Neuronal stem cell (in vitro differentiated cells): Measurements from ENCODE around the gene STRADA.

Experiments
- DNase-seq: peaks from one replicate; pipeline ENCODE4 v3.0.0-alpha.2; 2013; ENCODE audit warnings: low spot score
- H2AFZ ChIP-seq: one replicate; pipeline ENCODE4 v1.6.1; 2013; ENCODE audit warnings: mild to moderate bottlenecking, low read length, inconsistent platforms
- H2AK5ac ChIP-seq: 2 replicates; pipeline ENCODE4 v1.6.1; 2013; ENCODE audit warnings: low read depth, mild to moderate bottlenecking, inconsistent platforms, low read length, moderate library complexity, mixed read lengths
- H2BK120ac ChIP-seq: 2 replicates; pipeline ENCODE4 v1.6.1; 2013; ENCODE audit warnings: low read depth, mild to moderate bottlenecking, inconsistent platforms, low read length, moderate library complexity, mixed read lengths
- H2BK12ac ChIP-seq: one replicate; pipeline ENCODE4 v1.6.1; 2013; ENCODE audit warnings: low read length, inconsistent platforms
- H2BK15ac ChIP-seq: 2 replicates; pipeline ENCODE4 v1.6.1; 2013; ENCODE audit warnings: mild to moderate bottlenecking, low read length, inconsistent platforms, mixed read lengths
- H2BK5ac ChIP-seq: one replicate; pipeline ENCODE4 v1.6.1; 2013; ENCODE audit warnings: inconsistent platforms, mild to moderate bottlenecking, low read length, moderate library complexity
- H3K14ac ChIP-seq: one replicate; pipeline ENCODE4 v1.6.1; 2013; ENCODE audit warnings: low read length, inconsistent platforms
- H3K18ac ChIP-seq: 2 replicates; pipeline ENCODE4 v1.6.1; 2013; ENCODE audit warnings: low read length, inconsistent platforms
- H3K23ac ChIP-seq: 2 replicates; pipeline ENCODE4 v1.6.1; 2013; ENCODE audit warnings: low read depth, mild to moderate bottlenecking, mixed read lengths, low read length, inconsistent platforms; ENCODE audit not compliant: poor library complexity
- H3K27ac ChIP-seq: replicated peaks from 3 replicates; pipeline ENCODE4 v1.5.1; 2013; ENCODE audit warnings: low read length, inconsistent platforms
- H3K27me3 ChIP-seq, 3 experiments: 2 replicates each; pipeline ENCODE4 v1.6.1; 2013; ENCODE audit warnings: low read length in 3 of 3, mild to moderate bottlenecking in 2 of 3, inconsistent platforms in 1 of 3, low read depth in 1 of 3, mixed read lengths in 1 of 3, moderate library complexity in 1 of 3; ENCODE audit not compliant: control insufficient read depth in 3 of 3, insufficient read depth in 3 of 3
- H3K36me3 ChIP-seq, 2 donors: replicated peaks in 1 of 2; 2 replicates each; pipeline ENCODE4 v1.6.1; 2013; ENCODE audit warnings: low read length in 2 of 2; ENCODE audit not compliant: control insufficient read depth in 2 of 2, insufficient read depth in 2 of 2
- H3K4ac ChIP-seq: 2 replicates; pipeline ENCODE4 v1.6.1; 2013; ENCODE audit warnings: inconsistent platforms, mild to moderate bottlenecking, low read length, moderate library complexity
- H3K4me1 ChIP-seq, 2 donors: 1 replicate in 1 of 2; 2 replicates in 1 of 2; pipeline ENCODE4 v1.6.1; 2013; ENCODE audit warnings: low read length in 2 of 2, low read depth in 1 of 2; ENCODE audit not compliant: control insufficient read depth in 2 of 2, insufficient read depth in 1 of 2
- H3K4me2 ChIP-seq: one replicate; pipeline ENCODE4 v1.6.1; 2013; ENCODE audit warnings: mild to moderate bottlenecking, low read length, inconsistent platforms; ENCODE audit not compliant: insufficient read depth, poor library complexity, severe bottlenecking
- H3K4me3 ChIP-seq, 2 donors: 2 replicates each; pipeline ENCODE4 v1.5.1; 2013; ENCODE audit warnings: low read length in 2 of 2, mild to moderate bottlenecking in 2 of 2, inconsistent platforms in 1 of 2, moderate library complexity in 1 of 2
- H3K79me1 ChIP-seq: one replicate; pipeline ENCODE4 v1.6.1; 2013; ENCODE audit warnings: low read depth, mild to moderate bottlenecking, inconsistent platforms, low read length, moderate library complexity
- H3K9ac ChIP-seq: one replicate; pipeline ENCODE4 v1.6.1; 2013; ENCODE audit warnings: mild to moderate bottlenecking, low read depth, low read length, inconsistent platforms; ENCODE audit not compliant: poor library complexity
- H3K9me3 ChIP-seq, 2 donors: replicated peaks in 1 of 2; 2 replicates each; pipeline versions ENCODE3 to v1.6.1; 2013; ENCODE audit warnings: low read length in 2 of 2, mild to moderate bottlenecking in 2 of 2, inconsistent platforms in 1 of 2, low read depth in 1 of 2, mixed read lengths in 1 of 2, moderate library complexity in 1 of 2; ENCODE audit not compliant: control insufficient read depth in 2 of 2, insufficient read depth in 1 of 2
- H4K8ac ChIP-seq: one replicate; pipeline ENCODE4 v1.6.1; 2013; ENCODE audit warnings: low read depth, mild to moderate bottlenecking, inconsistent platforms, low read length, moderate library complexity
- H4K91ac ChIP-seq: one replicate; pipeline ENCODE4 v1.6.1; 2013; ENCODE audit warnings: low read length, low read depth, mild to moderate bottlenecking, inconsistent platforms; ENCODE audit not compliant: poor library complexity
- WGBS, 2 donors: extraction: QIAGEN DNeasy Blood & Tissue Kit; methylation state at CpG; one replicate each; pipeline ENCODE4 v1.1.7; 2013; ENCODE audit warnings: missing lambda C conversion rate in 2 of 2, mixed read lengths in 1 of 2; ENCODE audit not compliant: insufficient read length in 2 of 2, insufficient replicate concordance in 1 of 2; ENCODE audit errors: extremely low coverage in 2 of 2; 5-methylcytosine and 5-hydroxymethylcytosine counted together

STRADA gene

GRCh38 chr17:63775420-63775819 lies 33.8 kb upstream of the STRADA start:
- no peak for DNase-seq
- no peak overlapping the region for H3K23ac ChIP-seq
- H4K91ac ChIP-seq, result no peak overlapping the region
- WGBS, 2 donors, result no CpG with 5 or more reads among the region's 8 CpGs
- no peak overlapping the region for H3K18ac ChIP-seq
- no peak overlapping the region for H2AK5ac ChIP-seq
- H3K27me3 ChIP-seq, result no peaks in the 10 kb centered on the region
- H3K4me1 ChIP-seq, result peaks cover 3 to 6% of the 10 kb centered on the region in 2 donors
- no peak overlapping the region for H3K14ac ChIP-seq
- no peak overlapping the region for H2BK15ac ChIP-seq
- H3K9me3 ChIP-seq, result no peaks in the 10 kb centered on the region
- H2BK120ac ChIP-seq, result no peak overlapping the region
- H2BK5ac ChIP-seq, result no peak overlapping the region
- H3K4me3 ChIP-seq, result peak overlapping the region; percentile 84 to 99
- no peak overlapping the region for H3K27ac ChIP-seq
- H4K8ac ChIP-seq, result no peak overlapping the region
- no peak overlapping the region for H3K4ac ChIP-seq
- H2AFZ ChIP-seq, result no peak overlapping the region
- H3K9ac ChIP-seq, result no peak overlapping the region
- H3K79me1 ChIP-seq, result peaks cover 5% of the 10 kb centered on the region
- H3K36me3 ChIP-seq, result peaks cover 6 to 49% of the 10 kb centered on the region in 2 donors
- H3K4me2 ChIP-seq, result peak overlapping the region; percentile 75
- no peak overlapping the region for H2BK12ac ChIP-seq

- WGBS, 2 donors, result no CpG with 5 or more reads among the region's 4 CpGs
- no peak overlapping the region for H4K8ac ChIP-seq
- H2BK15ac ChIP-seq, result no peak overlapping the region
- peaks cover 6 to 48% of the 10 kb centered on the region in 2 donors for H3K36me3 ChIP-seq
- H3K4me2 ChIP-seq, result peak overlapping the region; percentile 75
- peak overlapping the region; percentile 84 to 99 for H3K4me3 ChIP-seq
- no peak overlapping the region for H2BK12ac ChIP-seq
- H3K4ac ChIP-seq, result no peak overlapping the region
- H2AK5ac ChIP-seq, result no peak overlapping the region
- no peak overlapping the region for H3K27ac ChIP-seq
- H2AFZ ChIP-seq, result no peak overlapping the region
- H3K9me3 ChIP-seq, result no peaks in the 10 kb centered on the region
- no peak overlapping the region for H3K14ac ChIP-seq
- H3K18ac ChIP-seq, result no peak overlapping the region
- H3K79me1 ChIP-seq, result peaks cover 5% of the 10 kb centered on the region
- H4K91ac ChIP-seq, result no peak overlapping the region
- no peak overlapping the region for H2BK120ac ChIP-seq
- H2BK5ac ChIP-seq, result no peak overlapping the region
- peaks cover 3 to 6% of the 10 kb centered on the region in 2 donors for H3K4me1 ChIP-seq
- H3K9ac ChIP-seq, result no peak overlapping the region
- H3K23ac ChIP-seq, result no peak overlapping the region
- H3K27me3 ChIP-seq, result no peaks in the 10 kb centered on the region
- no peak for DNase-seq
Measured at GRCh38 chr17:63774969-63775265, 33.3 kb upstream of the STRADA start.

- no peak within 1 kb of the TSS for H3K4ac ChIP-seq
- H3K27ac ChIP-seq, result peak within 1 kb of the TSS; percentile 94
- peak within 1 kb of the TSS; percentile 92 for H3K23ac ChIP-seq
- peak within 1 kb of the TSS; percentile 85 for H2AFZ ChIP-seq
- H3K4me2 ChIP-seq, result peak within 1 kb of the TSS; percentile 75
- H3K9me3 ChIP-seq, result no peaks in the 10 kb centered on the region
- H3K9ac ChIP-seq, result peak within 1 kb of the TSS; percentile 93
- H4K8ac ChIP-seq, result no peak within 1 kb of the TSS
- peak within 1 kb of the TSS; percentile 62 for H2BK15ac ChIP-seq
- peak within 1 kb of the TSS; percentile 99 for H3K18ac ChIP-seq
- H2AK5ac ChIP-seq, result peak within 1 kb of the TSS; percentile 21
- H3K36me3 ChIP-seq, result peaks cover 6 to 43% of the 10 kb centered on the region in 2 donors
- H2BK5ac ChIP-seq, result peak within 1 kb of the TSS; percentile 73
- H3K4me1 ChIP-seq, result peaks cover 3 to 6% of the 10 kb centered on the region in 2 donors
- H3K14ac ChIP-seq, result peak within 1 kb of the TSS; percentile 86
- no peaks in the 10 kb centered on the region for H3K27me3 ChIP-seq
- H4K91ac ChIP-seq, result peak within 1 kb of the TSS; percentile 65
- no CpG with 5 or more reads among the region's 67 CpGs for WGBS, 2 donors
- no peak for DNase-seq
- no peak within 1 kb of the TSS for H2BK12ac ChIP-seq
- H3K4me3 ChIP-seq, result peak within 1 kb of the TSS; percentile 84 to 99
- H2BK120ac ChIP-seq, result no peak within 1 kb of the TSS
- peaks cover 5% of the 10 kb centered on the region for H3K79me1 ChIP-seq
Measured at GRCh38 chr17:63774141-63774968, 32.8 kb upstream of the STRADA start, which contains the start of gene DDX42. TSS of gene DDX42 (plus strand) at chr17:63774170. CDS start at chr17:63787050, 12,880 bp downstream.

GRCh38 chr17:63773272-63774140 lies 31.9 kb upstream of the STRADA start, which contains the start of gene CCDC47:
TSS of gene CCDC47 (minus strand) at chr17:63773597. CDS start at chr17:63766175, 7,422 bp downstream.
- H3K4me1 ChIP-seq, result peaks cover 3 to 6% of the 10 kb centered on the region in 2 donors
- H2BK5ac ChIP-seq, result peak within 1 kb of the TSS; percentile 73
- H3K4ac ChIP-seq, result no peak within 1 kb of the TSS
- peak within 1 kb of the TSS; percentile 99 for H3K18ac ChIP-seq
- peaks cover 6 to 43% of the 10 kb centered on the region in 2 donors for H3K36me3 ChIP-seq
- H3K9ac ChIP-seq, result peak within 1 kb of the TSS; percentile 93
- peak within 1 kb of the TSS; percentile 86 for H3K14ac ChIP-seq
- H2BK120ac ChIP-seq, result no peak within 1 kb of the TSS
- peak within 1 kb of the TSS; percentile 62 for H2BK15ac ChIP-seq
- H3K4me2 ChIP-seq, result peak within 1 kb of the TSS; percentile 75
- peak within 1 kb of the TSS; percentile 85 for H2AFZ ChIP-seq
- DNase-seq, result peak; percentile 99
- H3K23ac ChIP-seq, result peak within 1 kb of the TSS; percentile 92
- H2AK5ac ChIP-seq, result peak within 1 kb of the TSS; percentile 21
- H2BK12ac ChIP-seq, result no peak within 1 kb of the TSS
- no peaks in the 10 kb centered on the region for H3K27me3 ChIP-seq
- no CpG with 5 or more reads among the region's 74 CpGs for WGBS, 2 donors
- no peaks in the 10 kb centered on the region for H3K9me3 ChIP-seq
- H3K4me3 ChIP-seq, result peak within 1 kb of the TSS; percentile 84 to 99
- peak within 1 kb of the TSS; percentile 65 for H4K91ac ChIP-seq
- no peak within 1 kb of the TSS for H4K8ac ChIP-seq
- H3K79me1 ChIP-seq, result peaks cover 5% of the 10 kb centered on the region
- H3K27ac ChIP-seq, result peak within 1 kb of the TSS; percentile 94
